Peyer's patch (tissue), 4 donors: Measurements from ENCODE around the gene ZNF69. TPM values are rescaled to one million over a fixed set of nuclear protein-coding genes. Genes with fewer than 3 reads are reported as not detected.
"Not testable (repeated sequence)": the region's sequence is repeated elsewhere in the genome, so short reads cannot be mapped to it uniquely, and the experiment has no call there.

Experiments
- DNase-seq, 3 donors: peaks; one replicate each; pipeline ENCODE4 v3.0.0-alpha.2; 2017 to 2019
- H3K27ac ChIP-seq, 4 donors: fragments of 200-600 bp; sonication (generic); one replicate each; pipeline ENCODE4 v1.5.1; 2016 to 2019
- H3K27me3 ChIP-seq, 2 donors: fragments of 200-600 bp; sonication (generic); one replicate each; pipeline ENCODE4 v1.5.1; 2019
- H3K36me3 ChIP-seq, 3 donors: fragments of 200-600 bp; sonication (generic); one replicate each; pipeline ENCODE4 v1.5.1; 2016 to 2019
- H3K4me1 ChIP-seq, 4 donors: fragments of 200-600 bp; sonication (generic); one replicate each; pipeline ENCODE4 v1.5.1; 2016 to 2019
- H3K4me3 ChIP-seq, 4 donors: fragments of 200-600 bp; sonication (generic); 1 replicate in 3 of 4; 2 replicates in 1 of 4; pipeline ENCODE4 v1.5.1; 2016 to 2019; ENCODE audit warnings: mild to moderate bottlenecking in 1 of 4
- H3K9me3 ChIP-seq, 4 donors: fragments of 200-600 bp; sonication (generic); one replicate each; pipeline ENCODE4 v1.5.1; 2016 to 2019; ENCODE audit warnings: mild to moderate bottlenecking in 1 of 4
- POLR2A ChIP-seq, 2 donors: fragments of 450-650 bp; IDR thresholded peaks; one replicate each; pipeline ENCODE4 v1.5.1; 2017; ENCODE audit warnings: antibody characterized with exemption in 2 of 2, mild to moderate bottlenecking in 2 of 2, moderate library complexity in 2 of 2
- total RNA-seq, 4 donors: library from RNA; depleted of rRNA; stranded (reverse); fragments of >200 nt; gene quantifications; one replicate each; pipeline ENCODE4 v1.1.0, GENCODE V29; 2016
- TF ChIP-seq, protein P1 (sequence below), 6 experiments: fragments of 450-650 bp in 4 of 6; fragments of 200-600 bp in 2 of 6; sonication (generic) in 1 of 6; IDR thresholded peaks; one replicate each; pipeline ENCODE4 v1.5.1; 2017 to 2019; ENCODE audit warnings: antibody characterized with exemption in 6 of 6, mild to moderate bottlenecking in 3 of 6, moderate library complexity in 1 of 6

ZNF69 gene
- total RNA-seq, 4 donors from 2014 or later = 8.9 to 19.8 (median 14.5) TPM

DNA sequence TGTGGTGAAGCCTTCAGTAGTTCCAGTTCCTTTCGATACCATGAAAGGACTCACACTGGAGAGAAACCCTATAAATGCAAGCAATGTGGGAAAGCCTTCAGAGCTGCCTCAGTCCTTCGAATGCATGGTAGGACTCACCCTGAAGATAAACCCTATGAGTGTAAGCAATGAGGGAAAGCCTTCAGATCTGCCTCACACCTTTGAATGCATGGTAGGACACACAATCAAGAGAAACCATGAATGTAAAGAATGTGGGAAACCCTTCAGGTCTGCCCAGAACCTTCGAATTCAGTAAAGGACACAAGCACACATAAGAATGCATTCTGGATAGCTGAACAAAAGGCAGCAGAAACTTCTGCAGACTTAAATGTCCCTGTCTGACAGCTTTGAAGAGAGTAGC lies 18.3 kb downstream of the ZNF69 start:
- H3K4me3 ChIP-seq = no peak overlapping the region
- peaks cover 0 to 35% (median 4%) of the 10 kb centered on the region in 3 donors for H3K36me3 ChIP-seq
- TF ChIP-seq, protein P1, sequence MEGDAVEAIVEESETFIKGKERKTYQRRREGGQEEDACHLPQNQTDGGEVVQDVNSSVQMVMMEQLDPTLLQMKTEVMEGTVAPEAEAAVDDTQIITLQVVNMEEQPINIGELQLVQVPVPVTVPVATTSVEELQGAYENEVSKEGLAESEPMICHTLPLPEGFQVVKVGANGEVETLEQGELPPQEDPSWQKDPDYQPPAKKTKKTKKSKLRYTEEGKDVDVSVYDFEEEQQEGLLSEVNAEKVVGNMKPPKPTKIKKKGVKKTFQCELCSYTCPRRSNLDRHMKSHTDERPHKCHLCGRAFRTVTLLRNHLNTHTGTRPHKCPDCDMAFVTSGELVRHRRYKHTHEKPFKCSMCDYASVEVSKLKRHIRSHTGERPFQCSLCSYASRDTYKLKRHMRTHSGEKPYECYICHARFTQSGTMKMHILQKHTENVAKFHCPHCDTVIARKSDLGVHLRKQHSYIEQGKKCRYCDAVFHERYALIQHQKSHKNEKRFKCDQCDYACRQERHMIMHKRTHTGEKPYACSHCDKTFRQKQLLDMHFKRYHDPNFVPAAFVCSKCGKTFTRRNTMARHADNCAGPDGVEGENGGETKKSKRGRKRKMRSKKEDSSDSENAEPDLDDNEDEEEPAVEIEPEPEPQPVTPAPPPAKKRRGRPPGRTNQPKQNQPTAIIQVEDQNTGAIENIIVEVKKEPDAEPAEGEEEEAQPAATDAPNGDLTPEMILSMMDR (IDR thresholded peaks at IDR 0.05) = no peak
- TF ChIP-seq POLR2A (IDR thresholded peaks at IDR 0.05) = no peak
- no peaks in the 10 kb centered on the region for H3K4me1 ChIP-seq
- no peak for DNase-seq
- H3K27ac ChIP-seq = no peak overlapping the region
- H3K9me3 ChIP-seq = peaks cover 0 to 77% (median 24%) of the 10 kb centered on the region in 4 donors
- H3K27me3 ChIP-seq = no peaks in the 10 kb centered on the region

DNA sequence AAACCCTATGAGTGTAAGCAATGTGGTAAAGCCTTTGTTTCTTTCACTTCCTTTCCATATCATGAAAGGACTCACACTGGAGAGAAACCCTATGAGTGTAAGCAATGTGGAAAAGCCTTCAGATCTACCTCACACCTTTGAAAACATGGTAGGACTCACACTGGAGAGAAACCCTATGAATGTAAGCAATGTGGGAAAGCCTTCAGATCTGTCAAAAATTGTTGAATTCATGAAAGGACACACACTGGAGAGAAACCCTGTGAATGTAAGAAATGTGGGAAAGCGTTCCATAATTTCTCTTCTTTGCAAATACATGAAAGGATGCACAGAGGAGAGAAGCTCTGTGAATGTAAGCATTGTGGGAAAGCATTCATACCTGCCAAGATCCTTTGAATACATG lies 24.4 kb downstream of the ZNF69 start:
- not testable (repeated sequence) for DNase-seq, H3K4me1 ChIP-seq, H3K36me3 ChIP-seq, H3K27me3 ChIP-seq, H3K4me3 ChIP-seq, H3K27ac ChIP-seq
- peaks cover 0 to 56% (median 3%) of the 10 kb centered on the region in 4 donors for H3K9me3 ChIP-seq

DNA sequence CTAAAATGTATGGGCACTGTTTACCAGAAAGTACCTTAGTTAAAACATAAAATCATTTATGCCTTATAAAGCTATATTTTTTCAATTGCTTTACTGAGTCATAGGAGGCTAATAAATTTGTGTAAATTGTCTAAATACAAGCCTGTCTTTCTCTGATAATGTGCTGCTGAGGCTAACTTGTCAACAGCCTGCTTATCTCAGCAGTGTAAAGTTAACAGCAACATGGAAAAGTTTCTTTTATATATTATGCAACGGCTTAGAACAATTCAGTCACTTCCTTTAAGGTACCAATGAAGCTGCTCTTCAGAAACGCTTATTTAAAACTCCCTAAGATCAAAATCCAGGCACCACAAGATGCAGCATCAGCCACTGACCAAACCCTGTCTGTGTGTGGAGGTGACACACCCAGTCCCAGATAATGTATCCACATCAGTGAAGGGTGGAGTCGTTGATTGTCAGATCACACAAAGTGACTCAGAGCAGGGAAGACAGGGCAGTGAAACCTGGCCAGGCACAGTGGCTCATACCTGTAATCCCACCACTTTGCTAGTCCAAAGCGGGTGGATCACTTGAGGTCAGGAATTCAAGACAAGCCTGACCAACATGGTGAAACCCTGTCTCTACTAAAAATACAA lies 27.0 kb downstream of the ZNF69 start:
- H3K9me3 ChIP-seq = peaks cover 0 to 32% (median 1%) of the 10 kb centered on the region in 4 donors
- H3K27me3 ChIP-seq, H3K27ac ChIP-seq, H3K36me3 ChIP-seq, DNase-seq, H3K4me3 ChIP-seq, H3K4me1 ChIP-seq: not testable (repeated sequence)

DNA sequence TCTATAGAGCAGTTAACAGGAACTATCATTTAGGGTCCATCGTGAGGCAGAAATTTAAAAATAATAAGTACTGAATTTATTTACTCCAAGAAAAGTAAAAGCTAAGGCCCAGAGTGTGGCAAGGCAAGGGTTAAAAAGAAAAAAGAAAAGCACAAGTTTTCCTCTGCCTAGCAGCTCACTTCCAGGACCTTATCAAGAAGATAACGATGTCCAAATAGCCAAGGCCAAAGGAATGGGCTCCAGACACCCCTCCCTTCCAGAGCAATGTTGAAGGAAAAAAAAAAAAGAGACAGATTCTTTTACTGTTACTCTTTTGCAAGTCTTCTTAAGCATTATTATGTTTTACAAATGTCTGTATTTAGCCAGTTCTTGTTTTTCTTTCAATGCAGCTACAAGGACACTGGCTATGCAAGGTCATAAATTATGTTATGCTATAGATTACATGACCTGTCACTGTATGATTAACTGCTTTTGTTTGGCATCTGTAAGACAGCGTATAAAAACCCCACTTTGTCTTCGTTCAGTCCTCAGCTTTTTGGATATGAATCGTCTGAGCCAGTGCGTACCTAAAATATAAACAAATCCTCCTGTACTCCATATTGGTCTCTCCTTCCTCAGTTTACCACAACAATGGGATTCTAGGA lies 34.4 kb downstream of the ZNF69 start:
- TF ChIP-seq, protein P1 (IDR thresholded peaks at IDR 0.05) = no peak
- TF ChIP-seq POLR2A (IDR thresholded peaks at IDR 0.05) = no peak

DNA sequence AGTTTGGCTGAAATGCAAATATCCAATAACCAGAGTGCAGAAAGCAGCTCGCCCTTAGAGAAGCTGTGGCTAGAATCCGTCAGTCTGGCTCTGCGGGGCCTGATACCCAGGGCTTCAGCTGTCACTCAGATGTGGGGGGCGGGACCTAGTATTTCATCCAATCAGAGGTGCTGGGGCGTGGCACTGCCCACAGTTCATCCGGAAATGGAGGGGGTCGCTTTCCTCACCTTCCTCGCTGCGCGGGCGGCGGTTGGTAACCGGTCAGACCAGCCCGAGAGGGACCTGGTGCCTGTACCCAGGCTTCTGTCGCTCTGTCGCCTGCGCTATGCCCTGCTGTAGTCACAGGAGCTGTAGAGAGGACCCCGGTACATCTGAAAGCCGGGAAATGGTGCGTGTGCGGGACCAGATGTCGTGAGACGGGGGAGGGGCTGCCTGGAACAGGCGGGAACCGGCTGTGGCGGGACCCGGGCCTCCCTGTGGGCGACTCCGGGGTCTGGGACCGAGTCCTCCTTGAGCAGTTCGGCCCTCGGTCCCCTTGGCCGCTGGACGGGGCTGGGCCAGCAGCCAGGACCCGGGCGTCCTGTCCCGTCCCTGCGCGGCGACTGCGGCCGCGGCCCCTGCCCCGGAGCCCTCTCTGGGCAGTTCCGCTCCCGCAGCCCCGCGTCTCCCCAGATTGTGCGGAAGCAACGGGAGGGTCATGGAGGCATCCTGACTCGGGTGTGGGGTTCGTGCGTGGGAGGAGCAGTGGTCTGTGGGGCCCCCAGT lies 37.5 kb downstream of the ZNF69 start, which contains the start of gene ZNF700:
ZNF700 (plus strand) TSS at position 222 of the 765 bp plus-strand sequence; CDS start at position 326, 104 bp downstream.
- H3K4me1 ChIP-seq = peaks cover 0 to 22% (median 5%) of the 10 kb centered on the region in 4 donors
- DNase-seq = peak; percentile 94 to 99 (median 98)
- peak within 1 kb of the TSS; percentile 95 to 99 (median 97) for H3K27ac ChIP-seq
- H3K4me3 ChIP-seq = peak within 1 kb of the TSS; percentile 70 to 99 (median 94)
- H3K36me3 ChIP-seq = peaks cover 0 to 5% (median 0%) of the 10 kb centered on the region in 3 donors
- TF ChIP-seq, protein P1 (IDR thresholded peaks at IDR 0.05) = no peak
- TF ChIP-seq POLR2A (IDR thresholded peaks at IDR 0.05) = peak; percentile 76 to 78
- no peaks in the 10 kb centered on the region for H3K9me3 ChIP-seq
- no peaks in the 10 kb centered on the region for H3K27me3 ChIP-seq

More for the DNA sequence above, 34.4 kb downstream of the ZNF69 start:
- Histone ChIP-seq H3K27me3 (no peaks in the 10 kb centered on the region), H3K4me1 (peaks cover 0 to 21% (median 5%) of the 10 kb centered on the region in 4 donors), H3K4me3 (no peak overlapping the region), H3K36me3 (no peaks in the 10 kb centered on the region), H3K27ac (no peak overlapping the region), H3K9me3 (no peaks in the 10 kb centered on the region)
- no peak for DNase-seq

DNA sequence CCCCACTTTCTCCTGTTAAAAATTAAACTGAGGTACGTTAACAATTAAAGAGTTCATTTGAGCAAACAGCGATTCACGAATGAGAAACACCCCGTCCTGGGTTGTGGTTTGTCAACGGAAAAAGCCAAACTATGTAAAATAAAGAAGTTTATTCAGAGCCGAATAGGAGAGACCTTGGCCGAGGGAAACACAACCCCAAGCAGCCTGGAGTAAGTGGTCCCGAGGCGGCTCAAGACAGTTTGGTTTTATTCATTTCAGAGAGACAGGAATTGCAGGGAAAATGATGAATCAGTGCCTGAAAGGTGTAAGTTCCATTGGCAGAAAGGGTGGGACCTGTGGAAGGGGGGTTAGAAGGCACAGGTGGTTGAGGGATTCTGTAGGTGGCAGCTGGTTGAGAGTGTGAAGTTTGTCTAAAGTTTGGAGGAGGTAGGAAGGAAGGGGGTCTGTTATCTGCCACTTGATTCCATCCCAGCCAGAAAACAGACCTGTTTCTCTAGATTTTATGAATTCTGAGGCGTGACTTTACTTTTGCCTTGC lies 38.1 kb downstream of the ZNF69 start:
- H3K9me3 ChIP-seq, DNase-seq, H3K27me3 ChIP-seq, H3K36me3 ChIP-seq: not testable (repeated sequence)
- peak overlapping the region; percentile 70 to 99 (median 94) for H3K4me3 ChIP-seq
- H3K4me1 ChIP-seq = peaks cover 0 to 22% (median 5%) of the 10 kb centered on the region in 4 donors
- peak overlapping the region; percentile 95 to 99 (median 97) for H3K27ac ChIP-seq
